Measurements from ENCODE around the gene GDF3. TPM values are rescaled to one million over a fixed set of nuclear protein-coding genes. Genes with fewer than 3 reads are reported as not detected.

The GDF3 gene
- total RNA-seq, 1 experiment from 2014 or later = not detected

DNA sequence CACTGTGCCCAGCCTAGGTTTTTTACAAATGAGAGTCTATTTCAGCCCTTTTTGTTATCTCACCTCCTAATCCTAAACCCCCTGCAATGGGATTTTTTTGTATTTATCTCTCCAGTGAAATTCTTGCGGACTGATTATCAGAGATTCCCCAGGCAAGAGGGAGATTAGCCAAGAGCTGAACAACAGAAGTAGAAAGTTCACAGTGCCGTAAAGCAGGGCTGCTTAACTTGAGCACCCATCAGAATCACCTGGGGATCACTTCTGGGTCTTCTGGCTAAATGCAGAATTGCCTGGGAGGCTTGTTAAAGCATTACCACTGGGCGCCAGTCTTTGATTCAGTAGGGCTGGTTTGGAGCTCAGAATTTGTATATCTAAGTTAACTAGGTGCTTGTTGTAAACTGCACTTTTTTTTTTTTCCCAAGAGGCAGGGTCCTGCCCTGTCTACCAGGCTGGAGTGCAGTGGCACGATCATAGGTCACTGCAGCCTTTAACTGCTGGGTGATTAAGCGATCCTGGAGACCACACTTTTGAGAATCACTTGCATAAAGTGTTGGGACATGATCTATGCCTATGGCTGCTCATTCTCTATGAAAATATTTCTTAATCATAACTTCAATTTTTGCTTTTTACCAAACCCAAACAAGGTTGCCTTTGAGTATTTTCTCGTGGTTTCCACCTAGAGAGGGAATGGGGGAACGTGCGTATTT lies 14.5 kb upstream of the GDF3 start:
- ChIA-PET POLR2A (ENCODE audit: unreplicated experiment) (no interaction called here), CTCF (interaction anchor here (0.6 kb wide), 1 partner anchor 9 kb away, joined by 4 read pairs; no protein-coding TSS in a partner anchor)
- TF ChIP-seq EZH2 (IDR thresholded peaks at IDR 0.05; ENCODE audit: low read depth) = no peak
- TF ChIP-seq, protein P1, sequence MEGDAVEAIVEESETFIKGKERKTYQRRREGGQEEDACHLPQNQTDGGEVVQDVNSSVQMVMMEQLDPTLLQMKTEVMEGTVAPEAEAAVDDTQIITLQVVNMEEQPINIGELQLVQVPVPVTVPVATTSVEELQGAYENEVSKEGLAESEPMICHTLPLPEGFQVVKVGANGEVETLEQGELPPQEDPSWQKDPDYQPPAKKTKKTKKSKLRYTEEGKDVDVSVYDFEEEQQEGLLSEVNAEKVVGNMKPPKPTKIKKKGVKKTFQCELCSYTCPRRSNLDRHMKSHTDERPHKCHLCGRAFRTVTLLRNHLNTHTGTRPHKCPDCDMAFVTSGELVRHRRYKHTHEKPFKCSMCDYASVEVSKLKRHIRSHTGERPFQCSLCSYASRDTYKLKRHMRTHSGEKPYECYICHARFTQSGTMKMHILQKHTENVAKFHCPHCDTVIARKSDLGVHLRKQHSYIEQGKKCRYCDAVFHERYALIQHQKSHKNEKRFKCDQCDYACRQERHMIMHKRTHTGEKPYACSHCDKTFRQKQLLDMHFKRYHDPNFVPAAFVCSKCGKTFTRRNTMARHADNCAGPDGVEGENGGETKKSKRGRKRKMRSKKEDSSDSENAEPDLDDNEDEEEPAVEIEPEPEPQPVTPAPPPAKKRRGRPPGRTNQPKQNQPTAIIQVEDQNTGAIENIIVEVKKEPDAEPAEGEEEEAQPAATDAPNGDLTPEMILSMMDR (conservative IDR thresholded peaks at IDR 0.05) = no peak
- Histone ChIP-seq H3K27ac (no peak overlapping the region), H3K4me3 (no peak overlapping the region), H3F3A (ENCODE audit: insufficient read depth, low read depth) (no peaks in the 10 kb centered on the region), H3K4me2 (no peak overlapping the region), H3K9me3 (ENCODE audit: insufficient read depth, low read depth) (no peaks in the 10 kb centered on the region), H4K20me1 (ENCODE audit: insufficient read depth) (no peaks in the 10 kb centered on the region), H3K9me2 (ENCODE audit: insufficient read depth) (no peaks in the 10 kb centered on the region), H3K4me1 (replicated peaks; ENCODE audit: insufficient read depth) (no peaks in the 10 kb centered on the region), H3K36me3 (ENCODE audit: low read depth) (no peaks in the 10 kb centered on the region), H3K27me3 (ENCODE audit: insufficient read depth, low read depth) (no peaks in the 10 kb centered on the region), H3K79me2 (ENCODE audit: low read depth) (no peaks in the 10 kb centered on the region), H2AFZ (no peak overlapping the region)
- DNase-seq = no peak
- BruUV-seq (replicated peaks) = no TSS peak
- intact Hi-C loops (cut with micrococcal nuclease; ENCODE audit: unreplicated experiment) = no loop called here

DNA sequence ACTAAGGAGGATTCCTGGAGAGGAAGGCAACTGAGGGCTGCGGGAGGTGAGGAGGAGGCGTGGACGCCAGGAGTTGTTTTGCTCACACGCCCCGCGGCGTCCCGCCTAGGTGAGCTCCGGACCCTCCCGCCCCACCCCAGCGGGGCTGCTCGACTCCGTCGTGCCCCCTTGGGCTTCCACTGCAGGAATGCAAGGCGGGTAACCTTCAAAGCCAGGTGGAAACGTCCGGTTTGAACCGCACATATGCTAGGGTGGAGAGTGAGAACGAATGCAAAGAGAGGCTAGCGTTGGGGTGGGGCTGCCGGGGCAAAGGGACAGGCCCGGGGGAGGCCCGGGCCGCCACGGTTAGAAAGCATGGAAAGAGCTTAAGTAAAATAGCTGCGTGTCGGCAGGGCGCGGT lies 10.3 kb upstream of the GDF3 start:
- no peaks in the 10 kb centered on the region for H3K4me1 ChIP-seq (replicated peaks; ENCODE audit: insufficient read depth)
- H3K9me2 ChIP-seq (ENCODE audit: insufficient read depth) = no peaks in the 10 kb centered on the region
- no peak overlapping the region for H3K27ac ChIP-seq
- ChIA-PET CTCF (interaction anchor here (0.6 kb wide), 1 partner anchor 75 kb away, joined by 3 read pairs; no protein-coding TSS in a partner anchor), POLR2A (ENCODE audit: unreplicated experiment) (interaction anchor here (0.6 kb wide), 1 partner anchor 117 kb away, joined by 5 read pairs; no protein-coding TSS in a partner anchor)
- BruUV-seq (replicated peaks) = no TSS peak
- H3K9me3 ChIP-seq (ENCODE audit: insufficient read depth, low read depth) = no peaks in the 10 kb centered on the region
- H3K27me3 ChIP-seq (ENCODE audit: insufficient read depth, low read depth) = no peaks in the 10 kb centered on the region
- no peaks in the 10 kb centered on the region for H3K36me3 ChIP-seq (ENCODE audit: low read depth)
- no peaks in the 10 kb centered on the region for H3F3A ChIP-seq (ENCODE audit: insufficient read depth, low read depth)
- H3K4me2 ChIP-seq = no peak overlapping the region
- H3K79me2 ChIP-seq (ENCODE audit: low read depth) = no peaks in the 10 kb centered on the region
- DNase-seq = no peak
- H2AFZ ChIP-seq = no peak overlapping the region
- intact Hi-C loops (cut with micrococcal nuclease; ENCODE audit: unreplicated experiment) = no loop called here
- H3K4me3 ChIP-seq = no peak overlapping the region
- TF ChIP-seq EZH2 (IDR thresholded peaks at IDR 0.05; ENCODE audit: low read depth) = no peak
- TF ChIP-seq, protein P1 (conservative IDR thresholded peaks at IDR 0.05) = no peak
- H4K20me1 ChIP-seq (ENCODE audit: insufficient read depth) = no peaks in the 10 kb centered on the region

GRCh38 chr12:7695237-7695560 lies 376 bp downstream of the GDF3 start:
- Histone ChIP-seq H3K27ac (no peak overlapping the region), H3K36me3 (ENCODE audit: low read depth) (no peaks in the 10 kb centered on the region), H3F3A (ENCODE audit: insufficient read depth, low read depth) (no peaks in the 10 kb centered on the region), H3K9me3 (ENCODE audit: insufficient read depth, low read depth) (no peaks in the 10 kb centered on the region), H3K4me1 (replicated peaks; ENCODE audit: insufficient read depth) (no peaks in the 10 kb centered on the region), H3K4me2 (no peak overlapping the region), H3K79me2 (ENCODE audit: low read depth) (no peaks in the 10 kb centered on the region), H4K20me1 (ENCODE audit: insufficient read depth) (no peaks in the 10 kb centered on the region), H2AFZ (no peak overlapping the region), H3K9me2 (ENCODE audit: insufficient read depth) (no peaks in the 10 kb centered on the region), H3K4me3 (no peak overlapping the region), H3K27me3 (ENCODE audit: insufficient read depth, low read depth) (no peaks in the 10 kb centered on the region)
- TF ChIP-seq, protein P1 (conservative IDR thresholded peaks at IDR 0.05) = no peak
- TF ChIP-seq EZH2 (IDR thresholded peaks at IDR 0.05; ENCODE audit: low read depth) = no peak
- no TSS peak for BruUV-seq (replicated peaks)
- POLR2A ChIA-PET (ENCODE audit: unreplicated experiment) = no interaction called here
- intact Hi-C loops (cut with micrococcal nuclease; ENCODE audit: unreplicated experiment) = no loop called here
- CTCF ChIA-PET = no interaction called here
- DNase-seq = no peak

All from PC-9 (cell line).